HG03469 (cell line): Measurements from ENCODE around the gene R3HDM2.
"Not testable (repeated sequence)": the region's sequence is repeated elsewhere in the genome, so short reads cannot be mapped to it uniquely, and the experiment has no call there.

ENCODE experiments used
- ATAC-seq: cut with Tn5 transposase; IDR thresholded peaks from one replicate; pipeline ENCODE4 v1.9.1; 2021; ENCODE audit warnings: mild to moderate bottlenecking, moderate library complexity, moderate number of reproducible peaks; ENCODE audit not compliant: unreplicated experiment

The R3HDM2 gene

GRCh38 chr12:57429473-57430111 lies 1.3 kb downstream of the R3HDM2 start:
- ATAC-seq: no peak

DNA sequence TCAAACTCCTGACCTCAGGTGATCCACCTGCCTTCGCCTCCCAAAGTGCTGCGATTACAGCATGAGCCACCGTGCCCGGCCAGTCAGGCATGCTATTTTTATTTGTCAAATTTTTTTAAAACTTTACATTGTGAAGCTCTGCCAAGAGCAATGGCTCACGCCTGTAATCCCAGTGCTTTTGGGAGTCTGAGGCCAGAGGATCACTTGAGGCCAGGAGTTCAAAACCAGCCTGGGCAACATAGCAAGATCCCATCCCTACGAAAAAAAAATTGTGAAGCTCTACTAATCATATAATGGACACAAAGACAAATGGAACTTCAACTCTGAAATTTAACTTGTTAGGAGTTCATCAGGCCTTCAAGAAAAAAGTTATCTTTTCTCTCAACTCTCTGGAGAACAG lies 1.9 kb downstream of the R3HDM2 start:
- no peak for ATAC-seq

DNA sequence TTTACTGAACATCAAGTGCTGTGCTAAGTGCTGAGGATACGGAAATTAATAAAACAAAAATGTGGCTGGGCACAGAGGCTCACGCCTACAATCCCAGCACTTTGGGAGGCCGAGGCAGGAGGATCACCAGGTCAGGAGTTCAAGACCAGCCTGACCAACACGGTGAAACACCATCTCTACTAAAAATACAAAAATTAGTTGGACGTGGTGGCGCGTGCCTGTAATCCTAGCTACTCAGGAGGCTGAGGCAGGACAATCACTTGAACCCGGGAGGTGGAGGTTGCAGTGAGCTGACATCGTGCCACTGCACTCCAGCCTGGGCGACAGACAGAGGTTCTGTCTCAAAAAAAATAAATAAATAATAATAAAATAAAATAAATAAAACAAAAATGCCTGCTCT lies 3.9 kb downstream of the R3HDM2 start:
- ATAC-seq: not testable (repeated sequence)

DNA sequence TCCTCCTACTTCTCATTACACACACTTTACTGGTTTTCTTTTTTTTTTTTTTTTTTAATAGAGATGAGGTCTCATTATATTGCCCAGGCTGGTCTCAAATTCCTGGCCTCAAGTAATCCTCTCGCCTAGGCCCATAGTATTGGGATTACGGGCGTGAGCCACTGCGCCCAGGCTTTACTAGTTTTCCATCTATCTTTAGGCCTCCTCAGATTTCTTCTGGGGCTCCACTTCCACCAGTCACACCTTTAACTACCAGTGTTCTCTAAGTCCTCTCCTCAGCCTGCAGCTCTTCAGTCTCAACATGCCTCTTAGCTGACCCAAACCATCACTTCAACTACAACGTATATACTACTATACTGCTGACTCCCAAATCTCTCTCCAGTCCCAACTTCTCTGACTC lies 10.4 kb downstream of the R3HDM2 start:
- no peak for ATAC-seq

DNA sequence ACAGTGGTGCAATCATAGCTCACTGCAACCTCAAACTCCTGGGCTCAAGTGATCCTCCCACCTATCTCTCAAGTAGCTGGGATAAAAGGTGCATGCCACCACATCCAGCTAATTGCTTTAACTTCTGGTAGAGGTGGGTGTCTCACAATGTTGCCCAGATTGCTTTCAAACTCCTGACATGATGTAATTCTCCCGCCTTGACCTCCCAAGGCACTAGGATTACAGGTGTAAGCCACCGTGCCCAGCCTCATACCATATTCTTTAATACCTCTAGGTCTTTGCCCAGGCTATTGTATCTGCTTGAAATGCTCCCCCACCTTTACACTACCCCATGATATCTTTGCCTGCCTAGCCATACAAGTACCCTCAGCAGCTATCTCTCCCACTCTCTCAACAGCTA lies 11.3 kb downstream of the R3HDM2 start:
- no peak for ATAC-seq

DNA sequence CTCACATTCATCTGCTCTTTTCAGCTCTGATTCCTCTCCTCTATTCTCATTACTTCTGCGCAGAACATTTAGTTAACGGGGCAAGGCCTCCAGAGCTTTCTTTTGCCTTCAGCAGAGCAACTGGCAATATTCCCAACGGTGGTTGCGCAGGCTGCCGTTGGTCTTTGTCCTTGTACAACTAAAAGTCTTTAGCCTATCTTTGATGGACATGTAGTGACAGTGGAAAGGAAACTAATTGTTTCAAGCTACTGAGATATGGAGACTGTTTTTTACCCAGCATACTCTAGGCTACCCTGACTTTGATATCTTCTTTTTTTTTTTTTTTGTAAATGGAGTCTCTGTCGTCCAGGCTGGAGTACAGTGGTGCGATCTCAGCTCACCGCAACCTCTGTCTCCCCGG lies 12.6 kb downstream of the R3HDM2 start:
- ATAC-seq: no peak

DNA sequence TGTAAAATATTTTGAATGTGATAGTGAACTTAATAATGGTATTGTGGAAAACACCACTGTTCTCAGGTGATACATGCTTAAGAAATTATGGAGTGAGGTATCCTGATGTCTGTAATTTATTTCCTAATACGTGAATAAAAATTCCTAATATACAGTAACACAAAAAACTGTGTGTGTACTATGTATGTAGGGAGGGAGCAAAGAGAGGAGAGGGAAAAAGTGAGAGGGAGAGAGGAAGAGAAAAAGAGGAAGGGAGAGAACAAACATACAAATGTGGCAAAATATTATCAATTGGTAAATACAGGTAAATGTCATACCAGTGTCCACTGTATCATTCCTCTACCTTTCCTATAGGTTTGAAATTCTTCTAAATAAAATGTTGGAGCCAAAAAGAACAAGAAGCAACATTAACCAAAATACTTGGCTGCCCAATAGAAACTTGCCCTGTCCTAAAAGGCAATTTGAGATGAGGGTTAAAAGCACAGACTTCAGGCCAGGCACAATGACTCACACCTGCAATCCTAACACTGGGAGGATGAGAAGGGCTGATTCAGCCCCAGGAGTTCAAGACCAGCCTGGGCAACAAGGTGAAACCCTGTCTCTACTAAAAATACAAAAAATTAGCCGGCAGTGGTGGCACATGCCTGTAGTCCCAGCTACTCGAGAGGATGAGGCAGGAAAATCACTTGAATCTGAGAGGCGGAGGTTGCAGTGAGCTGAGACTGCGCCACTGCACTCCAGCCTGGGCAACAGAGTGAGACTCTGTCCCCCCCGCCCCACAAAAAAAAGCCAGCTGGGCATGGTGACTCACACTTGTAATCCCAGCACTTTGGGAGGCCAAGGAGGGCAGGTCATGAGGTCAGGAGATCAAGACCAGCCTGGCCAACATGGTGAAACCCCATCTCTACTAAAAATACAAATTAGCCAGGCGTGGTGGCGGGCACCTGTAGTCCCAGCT lies 14.5 kb downstream of the R3HDM2 start:
- ATAC-seq: no peak

DNA sequence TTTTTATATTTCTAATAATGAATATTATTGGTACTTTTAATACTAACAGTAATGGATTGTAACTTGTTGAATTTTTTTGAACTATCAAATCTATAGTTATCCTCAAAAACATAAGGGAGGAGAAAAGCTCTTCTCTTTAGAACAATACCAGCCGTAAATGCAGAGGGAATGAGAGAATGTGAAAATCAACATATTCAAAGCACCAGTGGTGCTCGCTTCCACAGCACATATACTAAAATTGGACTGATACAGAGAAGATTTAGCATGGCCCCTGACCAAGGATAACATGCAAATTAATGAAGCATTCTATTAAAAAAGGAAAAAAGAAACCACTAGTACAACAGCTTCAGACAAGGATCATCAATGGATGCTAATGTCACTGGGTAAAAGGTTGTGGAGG lies 15.8 kb downstream of the R3HDM2 start:
- ATAC-seq: no peak

GRCh38 chr12:57414160-57414559 lies 16.7 kb downstream of the R3HDM2 start:
- ATAC-seq: not testable (repeated sequence)

- ATAC-seq: no peak
Observed at GRCh38 chr12:57410534-57410933, 20.3 kb downstream of the R3HDM2 start.

GRCh38 chr12:57404966-57405640 lies 25.7 kb downstream of the R3HDM2 start:
- no peak for ATAC-seq

- ATAC-seq: not testable (repeated sequence)
Observed at GRCh38 chr12:57402156-57402555, 28.7 kb downstream of the R3HDM2 start.

DNA sequence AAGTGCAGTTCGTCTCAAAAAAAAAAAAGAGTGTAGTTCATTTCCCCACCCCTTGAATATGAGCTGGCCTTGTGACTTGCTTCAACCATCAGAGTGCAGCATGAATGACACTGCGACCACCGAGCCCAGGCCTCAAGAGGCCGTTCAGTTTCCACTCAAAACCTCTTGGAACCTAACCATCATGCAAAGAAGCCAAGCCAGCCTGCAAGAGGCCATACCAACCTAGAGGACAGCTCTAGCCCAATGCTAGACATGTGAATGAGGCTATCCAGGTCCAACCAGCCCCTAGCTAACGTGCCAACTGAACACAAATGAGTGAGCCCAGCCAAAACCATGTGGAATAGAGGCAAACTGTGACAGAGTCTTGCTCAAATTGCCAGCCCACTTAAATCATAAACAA lies 29.7 kb downstream of the R3HDM2 start:
- no peak for ATAC-seq

GRCh38 chr12:57399718-57400463 lies 31.0 kb downstream of the R3HDM2 start:
- ATAC-seq: not testable (repeated sequence)

DNA sequence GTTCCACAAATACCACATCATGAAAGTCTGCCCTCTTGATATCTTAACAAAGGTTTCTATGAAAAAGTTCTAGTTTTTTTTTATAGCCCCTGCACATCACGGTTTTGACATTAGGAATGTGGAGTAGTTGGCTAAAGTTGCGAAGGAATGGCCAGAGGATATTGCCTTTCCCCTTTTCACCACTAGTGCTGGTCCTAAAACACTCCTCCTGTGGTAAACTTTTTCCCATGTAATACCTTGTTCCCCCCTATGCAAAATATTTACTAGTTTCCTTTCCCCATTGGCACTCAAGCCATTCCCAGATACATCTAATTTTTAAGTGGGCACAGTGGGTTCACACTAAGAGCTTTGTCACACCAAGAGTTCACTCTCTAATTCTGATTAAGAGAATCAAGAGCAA lies 33.4 kb downstream of the R3HDM2 start:
- no peak for ATAC-seq

- no peak for ATAC-seq
Observed at GRCh38 chr12:57395121-57395520, 35.7 kb downstream of the R3HDM2 start.

DNA sequence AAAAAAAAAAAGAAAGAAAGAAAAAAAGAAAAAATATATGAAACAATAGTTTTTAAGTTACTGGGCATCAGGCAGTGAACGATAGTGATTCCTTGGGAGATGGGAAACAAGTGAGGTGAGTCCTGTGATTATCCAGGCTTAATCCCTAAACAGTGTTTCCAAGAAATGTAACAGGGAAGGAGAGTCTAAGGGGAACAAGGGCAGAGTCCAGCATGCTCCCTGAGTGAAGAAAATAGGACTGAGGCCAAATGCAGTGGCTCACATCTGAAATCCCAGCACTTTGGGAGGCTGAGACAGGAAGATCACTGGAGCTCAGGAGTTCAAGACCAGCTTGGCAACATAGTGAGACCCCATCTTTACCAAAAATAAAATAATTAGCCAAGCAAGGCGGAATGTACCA lies 40.7 kb downstream of the R3HDM2 start:
- no peak for ATAC-seq

- no peak for ATAC-seq
Observed at GRCh38 chr12:57389033-57389432, 41.8 kb downstream of the R3HDM2 start.

GRCh38 chr12:57388425-57388824 lies 42.4 kb downstream of the R3HDM2 start:
- ATAC-seq: no peak

DNA sequence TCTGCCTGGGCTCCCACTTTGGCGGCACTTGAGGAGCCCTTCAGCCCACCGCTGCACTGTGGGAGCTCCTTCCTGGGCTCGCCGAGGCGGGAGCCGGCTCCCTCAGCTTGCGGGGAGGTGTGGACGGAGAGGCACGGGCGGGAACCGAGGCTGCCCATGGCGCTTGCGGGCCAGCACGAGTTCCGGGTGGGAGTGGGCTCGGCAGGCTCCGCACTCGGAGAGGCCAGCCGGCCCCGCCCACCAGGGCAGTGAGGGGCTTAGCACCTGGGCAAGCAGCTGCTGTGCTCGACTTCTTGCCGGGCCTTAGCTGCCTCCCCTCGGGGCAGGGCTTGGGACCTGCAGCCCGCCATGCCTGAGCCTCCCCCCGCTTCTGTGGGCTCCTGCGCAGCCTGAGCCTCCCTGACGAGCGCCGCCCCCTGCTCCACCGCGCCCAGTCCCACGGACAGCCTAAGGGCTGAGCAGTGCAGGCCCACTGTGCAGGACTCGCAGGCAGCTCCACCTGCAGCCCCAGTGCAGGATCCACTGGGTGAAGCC lies 44.6 kb downstream of the R3HDM2 start:
- ATAC-seq: no peak

DNA sequence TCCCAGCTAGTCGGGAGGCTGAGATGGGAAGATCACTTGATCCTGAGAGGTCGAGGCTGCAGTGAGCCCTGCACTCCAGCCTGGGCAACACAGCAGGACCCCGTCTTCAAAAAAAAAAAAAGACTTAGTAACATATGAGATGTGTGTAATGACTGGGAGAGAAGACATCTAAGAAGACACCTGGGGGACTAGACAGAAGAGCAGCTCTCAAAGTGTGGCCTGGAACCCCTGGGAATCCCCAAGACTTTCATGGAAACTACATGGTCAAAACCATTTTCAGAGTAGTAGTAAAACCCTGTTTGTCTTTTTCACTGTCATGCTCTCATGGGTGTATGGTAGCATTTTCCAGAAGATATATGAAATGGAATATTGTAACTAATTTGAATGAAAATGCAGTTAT lies 45.3 kb downstream of the R3HDM2 start:
- ATAC-seq: no peak
